ENCODE measurements around the gene ITPKA. TPM values are rescaled to one million over a fixed set of nuclear protein-coding genes. Genes with fewer than 3 reads are reported as not detected.

ITPKA gene
- 2.4 TPM for polyA plus RNA-seq (2012; ENCODE audit: insufficient read length, low read depth)

GRCh38 chr15:41493205-41493901, at the start of gene ITPKA:
TSS of gene ITPKA (plus strand) at chr15:41493874. CDS start at chr15:41493928, 54 bp downstream.
- TF ChIP-seq POLR2AphosphoS5 (IDR thresholded peaks at IDR 0.05; ENCODE audit: low read depth, low read length): no peak
- TF ChIP-seq, protein P1, sequence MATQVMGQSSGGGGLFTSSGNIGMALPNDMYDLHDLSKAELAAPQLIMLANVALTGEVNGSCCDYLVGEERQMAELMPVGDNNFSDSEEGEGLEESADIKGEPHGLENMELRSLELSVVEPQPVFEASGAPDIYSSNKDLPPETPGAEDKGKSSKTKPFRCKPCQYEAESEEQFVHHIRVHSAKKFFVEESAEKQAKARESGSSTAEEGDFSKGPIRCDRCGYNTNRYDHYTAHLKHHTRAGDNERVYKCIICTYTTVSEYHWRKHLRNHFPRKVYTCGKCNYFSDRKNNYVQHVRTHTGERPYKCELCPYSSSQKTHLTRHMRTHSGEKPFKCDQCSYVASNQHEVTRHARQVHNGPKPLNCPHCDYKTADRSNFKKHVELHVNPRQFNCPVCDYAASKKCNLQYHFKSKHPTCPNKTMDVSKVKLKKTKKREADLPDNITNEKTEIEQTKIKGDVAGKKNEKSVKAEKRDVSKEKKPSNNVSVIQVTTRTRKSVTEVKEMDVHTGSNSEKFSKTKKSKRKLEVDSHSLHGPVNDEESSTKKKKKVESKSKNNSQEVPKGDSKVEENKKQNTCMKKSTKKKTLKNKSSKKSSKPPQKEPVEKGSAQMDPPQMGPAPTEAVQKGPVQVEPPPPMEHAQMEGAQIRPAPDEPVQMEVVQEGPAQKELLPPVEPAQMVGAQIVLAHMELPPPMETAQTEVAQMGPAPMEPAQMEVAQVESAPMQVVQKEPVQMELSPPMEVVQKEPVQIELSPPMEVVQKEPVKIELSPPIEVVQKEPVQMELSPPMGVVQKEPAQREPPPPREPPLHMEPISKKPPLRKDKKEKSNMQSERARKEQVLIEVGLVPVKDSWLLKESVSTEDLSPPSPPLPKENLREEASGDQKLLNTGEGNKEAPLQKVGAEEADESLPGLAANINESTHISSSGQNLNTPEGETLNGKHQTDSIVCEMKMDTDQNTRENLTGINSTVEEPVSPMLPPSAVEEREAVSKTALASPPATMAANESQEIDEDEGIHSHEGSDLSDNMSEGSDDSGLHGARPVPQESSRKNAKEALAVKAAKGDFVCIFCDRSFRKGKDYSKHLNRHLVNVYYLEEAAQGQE (IDR thresholded peaks at IDR 0.05; ENCODE audit: insufficient read depth in 1 of 2, low read depth in 2 of 2, low read length in 2 of 2): no peak
- TF ChIP-seq SIN3A (IDR thresholded peaks at IDR 0.05; ENCODE audit: borderline replicate concordance, insufficient read depth, low read length): no peak
- TF ChIP-seq FOXP2 (optimal IDR thresholded peaks at IDR 0.05; ENCODE audit: borderline replicate concordance, extremely low read depth, extremely low read length, insufficient read depth): no peak
- no peak for TF ChIP-seq TAF1 (IDR thresholded peaks at IDR 0.05; ENCODE audit: borderline replicate concordance, insufficient read depth, low read length)

GRCh38 chr15:41445399-41445798, 48.3 kb upstream of the ITPKA start:
- TF ChIP-seq, protein P1 (IDR thresholded peaks at IDR 0.05; ENCODE audit: insufficient read depth in 1 of 2, low read depth in 2 of 2, low read length in 2 of 2): no peak
- no peak for TF ChIP-seq SIN3A (IDR thresholded peaks at IDR 0.05; ENCODE audit: borderline replicate concordance, insufficient read depth, low read length)
- TF ChIP-seq TAF1 (IDR thresholded peaks at IDR 0.05; ENCODE audit: borderline replicate concordance, insufficient read depth, low read length): no peak
- TF ChIP-seq FOXP2 (optimal IDR thresholded peaks at IDR 0.05; ENCODE audit: borderline replicate concordance, extremely low read depth, extremely low read length, insufficient read depth): no peak
- TF ChIP-seq POLR2AphosphoS5 (IDR thresholded peaks at IDR 0.05; ENCODE audit: low read depth, low read length): no peak

DNA sequence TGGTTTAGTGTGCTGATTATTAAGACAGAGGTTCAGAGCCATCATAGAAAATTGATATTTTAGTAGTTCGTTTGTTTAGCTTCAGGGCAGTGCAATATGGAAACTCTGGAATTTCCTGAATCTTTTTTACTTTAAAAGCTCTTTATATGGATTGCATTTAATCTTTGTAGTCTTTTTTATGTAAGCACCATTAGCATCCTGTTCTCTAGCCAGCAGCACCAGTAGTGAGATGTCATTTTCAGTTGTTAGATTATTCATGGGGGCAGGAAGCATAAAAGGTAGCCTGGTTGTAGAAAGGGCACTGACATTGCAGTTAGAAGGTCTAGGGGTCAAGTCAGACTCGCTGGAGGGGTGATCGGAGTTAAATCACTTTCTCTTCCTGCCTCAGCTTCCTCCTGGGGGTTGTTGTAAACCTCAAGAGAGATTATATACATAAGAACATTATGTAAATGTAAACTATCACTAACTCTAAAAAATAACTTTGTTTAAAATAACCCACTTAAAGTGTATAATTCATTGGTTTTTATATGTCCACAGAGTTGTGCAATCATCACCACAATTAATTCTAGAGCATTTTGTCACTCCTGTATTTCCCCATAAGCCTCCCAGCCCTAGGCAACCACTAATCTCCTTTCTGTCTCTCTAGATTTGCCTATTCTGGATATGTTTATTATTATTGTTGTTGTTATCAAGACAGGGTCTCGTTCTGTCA, 31.4 kb upstream of the ITPKA start:
- no peak for TF ChIP-seq SIN3A (IDR thresholded peaks at IDR 0.05; ENCODE audit: borderline replicate concordance, insufficient read depth, low read length)
- no peak for TF ChIP-seq POLR2AphosphoS5 (IDR thresholded peaks at IDR 0.05; ENCODE audit: low read depth, low read length)
- TF ChIP-seq FOXP2 (optimal IDR thresholded peaks at IDR 0.05; ENCODE audit: borderline replicate concordance, extremely low read depth, extremely low read length, insufficient read depth): no peak
- TF ChIP-seq TAF1 (IDR thresholded peaks at IDR 0.05; ENCODE audit: borderline replicate concordance, insufficient read depth, low read length): no peak
- TF ChIP-seq, protein P1 (IDR thresholded peaks at IDR 0.05; ENCODE audit: insufficient read depth in 1 of 2, low read depth in 2 of 2, low read length in 2 of 2): no peak

DNA sequence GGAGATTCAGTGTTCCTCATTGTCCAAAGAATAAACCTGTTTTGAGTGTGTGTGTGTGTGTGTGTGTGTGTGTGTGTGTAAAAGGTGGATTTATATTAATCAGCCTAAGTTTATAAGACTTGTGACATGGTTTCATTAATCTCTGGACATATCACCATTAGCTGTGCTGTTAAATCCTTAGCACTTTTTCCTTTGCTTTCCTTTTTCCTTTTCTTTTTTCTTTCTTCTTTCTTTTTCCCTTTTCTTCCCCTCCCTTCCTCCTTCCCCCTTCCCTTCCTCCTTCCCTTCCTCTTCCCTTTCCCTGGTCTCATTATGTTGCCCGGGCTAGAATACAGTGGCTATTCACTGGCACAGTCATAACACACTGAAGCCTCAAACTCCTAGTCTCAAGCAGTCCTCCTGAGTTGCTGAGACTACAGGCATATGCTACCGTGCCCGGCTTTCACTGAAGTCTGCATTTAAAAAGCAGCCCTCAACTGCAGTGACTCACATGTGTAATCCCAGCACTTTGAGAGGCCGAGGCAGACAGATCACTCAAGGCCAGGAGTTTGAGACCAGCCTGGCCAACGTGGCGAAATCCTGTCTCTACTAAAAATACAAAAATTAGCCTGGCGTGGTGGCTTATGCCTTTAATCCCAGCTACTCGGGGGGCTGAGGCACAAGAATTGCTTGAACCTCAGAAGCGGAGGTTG, 28.6 kb upstream of the ITPKA start:
- TF ChIP-seq SIN3A (IDR thresholded peaks at IDR 0.05; ENCODE audit: borderline replicate concordance, insufficient read depth, low read length) (no peak), FOXP2 (optimal IDR thresholded peaks at IDR 0.05; ENCODE audit: borderline replicate concordance, extremely low read depth, extremely low read length, insufficient read depth) (no peak), TAF1 (IDR thresholded peaks at IDR 0.05; ENCODE audit: borderline replicate concordance, insufficient read depth, low read length) (no peak), POLR2AphosphoS5 (IDR thresholded peaks at IDR 0.05; ENCODE audit: low read depth, low read length) (no peak)

GRCh38 chr15:41465822-41466421, 27.8 kb upstream of the ITPKA start:
- TF ChIP-seq FOXP2 (optimal IDR thresholded peaks at IDR 0.05; ENCODE audit: borderline replicate concordance, extremely low read depth, extremely low read length, insufficient read depth): no peak
- no peak for TF ChIP-seq POLR2AphosphoS5 (IDR thresholded peaks at IDR 0.05; ENCODE audit: low read depth, low read length)
- no peak for TF ChIP-seq TAF1 (IDR thresholded peaks at IDR 0.05; ENCODE audit: borderline replicate concordance, insufficient read depth, low read length)
- TF ChIP-seq, protein P1 (IDR thresholded peaks at IDR 0.05; ENCODE audit: insufficient read depth in 1 of 2, low read depth in 2 of 2, low read length in 2 of 2): no peak
- TF ChIP-seq SIN3A (IDR thresholded peaks at IDR 0.05; ENCODE audit: borderline replicate concordance, insufficient read depth, low read length): no peak
